DOHH2 (cell line): ENCODE measurements around the gene SH2D7.

Experiments
- H3F3A ChIP-seq: fragments of 200-600 bp; sonication (generic), shearing (Covaris generic); 2 replicates; pipeline ENCODE4 v1.6.0; 2016; ENCODE audit warnings: antibody characterized with exemption, mild to moderate bottlenecking; ENCODE audit not compliant: control insufficient read depth, insufficient read depth
- H3K27ac ChIP-seq: fragments of 200-600 bp; sonication (generic); 2 replicates; pipeline ENCODE4 v1.5.1; 2014; ENCODE audit warnings: low read depth, mild to moderate bottlenecking, low read length, moderate library complexity
- H3K27me3 ChIP-seq: fragments of 200-600 bp; sonication (generic); 2 replicates; pipeline ENCODE4 v1.6.1; 2014; ENCODE audit warnings: mild to moderate bottlenecking, low read length, mixed read lengths; ENCODE audit not compliant: control insufficient read depth
- H3K36me3 ChIP-seq: fragments of 200-600 bp; sonication (generic); 2 replicates; pipeline ENCODE4 v1.6.1; 2014; ENCODE audit warnings: mild to moderate bottlenecking, low read length, moderate library complexity, mixed read lengths; ENCODE audit not compliant: control insufficient read depth
- H3K4me1 ChIP-seq: fragments of 200-600 bp; sonication (generic); 2 replicates; pipeline ENCODE4 v1.6.1; 2014; ENCODE audit warnings: mild to moderate bottlenecking, low read length, mixed read lengths; ENCODE audit not compliant: control insufficient read depth
- H3K4me2 ChIP-seq: fragments of 200-600 bp; sonication (generic); 2 replicates; pipeline ENCODE4 v1.6.0; 2014; ENCODE audit warnings: mild to moderate bottlenecking, low read length, moderate library complexity
- H3K4me3 ChIP-seq: fragments of 200-600 bp; sonication (generic); 2 replicates; pipeline ENCODE4 v1.5.1; 2014; ENCODE audit warnings: mild to moderate bottlenecking, low read length, mixed read lengths
- H3K79me2 ChIP-seq: fragments of 200-600 bp; sonication (generic); 2 replicates; pipeline ENCODE4 v1.6.1; 2014; ENCODE audit warnings: mild to moderate bottlenecking, low read length, mixed read lengths; ENCODE audit not compliant: control insufficient read depth
- H3K9me2 ChIP-seq: fragments of 200-600 bp; sonication (generic); replicated peaks from 2 replicates; pipeline ENCODE4 v1.6.1; 2014; ENCODE audit warnings: mild to moderate bottlenecking, low read length, mixed read lengths; ENCODE audit not compliant: control insufficient read depth
- H3K9me3 ChIP-seq: fragments of 200-600 bp; sonication (generic); 2 replicates; pipeline ENCODE4 v1.6.1; 2014; ENCODE audit warnings: antibody characterized with exemption, low read length, mixed read lengths; ENCODE audit not compliant: control insufficient read depth, insufficient read depth
- H4K20me1 ChIP-seq: fragments of 200-600 bp; sonication (generic); 2 replicates; pipeline ENCODE4 v1.6.0; 2014; ENCODE audit warnings: low read depth, mild to moderate bottlenecking, antibody characterized with exemption, low read length, moderate library complexity; ENCODE audit not compliant: control insufficient read depth, insufficient read depth
- EZH2phosphoT487 ChIP-seq: fragments of 200-600 bp; sonication (generic); IDR thresholded peaks from 2 replicates; pipeline ENCODE4 v1.6.1; 2017; ENCODE audit warnings: borderline replicate concordance, mild to moderate bottlenecking, antibody characterized with exemption, low read length, moderate library complexity, mixed read lengths
- TF ChIP-seq, protein P1 (sequence below): fragments of 200-600 bp; sonication (generic); IDR thresholded peaks from one replicate; pipeline ENCODE4 v1.5.1; 2014; ENCODE audit warnings: antibody characterized with exemption, mild to moderate bottlenecking, low read depth, low read length; ENCODE audit not compliant: poor library complexity, severe bottlenecking

Gene SH2D7

GRCh38 chr15:78083186-78083585, 9.2 kb upstream of the SH2D7 start:
- Histone ChIP-seq H3K4me1 (peaks cover 8% of the 10 kb centered on the region), H3K27ac (no peak overlapping the region), H4K20me1 (no peaks in the 10 kb centered on the region), H3K4me3 (no peak overlapping the region), H3F3A (no peaks in the 10 kb centered on the region), H3K9me3 (no peaks in the 10 kb centered on the region), H3K36me3 (no peaks in the 10 kb centered on the region), H3K27me3 (0 out of 2 replicates have a peak, but pooled peaks cover 3% of the 10 kb centered on the region), H3K4me2 (no peak overlapping the region), H3K9me2 (no peaks in the 10 kb centered on the region), H3K79me2 (no peaks in the 10 kb centered on the region)
- TF ChIP-seq, protein P1, sequence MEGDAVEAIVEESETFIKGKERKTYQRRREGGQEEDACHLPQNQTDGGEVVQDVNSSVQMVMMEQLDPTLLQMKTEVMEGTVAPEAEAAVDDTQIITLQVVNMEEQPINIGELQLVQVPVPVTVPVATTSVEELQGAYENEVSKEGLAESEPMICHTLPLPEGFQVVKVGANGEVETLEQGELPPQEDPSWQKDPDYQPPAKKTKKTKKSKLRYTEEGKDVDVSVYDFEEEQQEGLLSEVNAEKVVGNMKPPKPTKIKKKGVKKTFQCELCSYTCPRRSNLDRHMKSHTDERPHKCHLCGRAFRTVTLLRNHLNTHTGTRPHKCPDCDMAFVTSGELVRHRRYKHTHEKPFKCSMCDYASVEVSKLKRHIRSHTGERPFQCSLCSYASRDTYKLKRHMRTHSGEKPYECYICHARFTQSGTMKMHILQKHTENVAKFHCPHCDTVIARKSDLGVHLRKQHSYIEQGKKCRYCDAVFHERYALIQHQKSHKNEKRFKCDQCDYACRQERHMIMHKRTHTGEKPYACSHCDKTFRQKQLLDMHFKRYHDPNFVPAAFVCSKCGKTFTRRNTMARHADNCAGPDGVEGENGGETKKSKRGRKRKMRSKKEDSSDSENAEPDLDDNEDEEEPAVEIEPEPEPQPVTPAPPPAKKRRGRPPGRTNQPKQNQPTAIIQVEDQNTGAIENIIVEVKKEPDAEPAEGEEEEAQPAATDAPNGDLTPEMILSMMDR = no peak
- TF ChIP-seq EZH2phosphoT487 = no peak

DNA sequence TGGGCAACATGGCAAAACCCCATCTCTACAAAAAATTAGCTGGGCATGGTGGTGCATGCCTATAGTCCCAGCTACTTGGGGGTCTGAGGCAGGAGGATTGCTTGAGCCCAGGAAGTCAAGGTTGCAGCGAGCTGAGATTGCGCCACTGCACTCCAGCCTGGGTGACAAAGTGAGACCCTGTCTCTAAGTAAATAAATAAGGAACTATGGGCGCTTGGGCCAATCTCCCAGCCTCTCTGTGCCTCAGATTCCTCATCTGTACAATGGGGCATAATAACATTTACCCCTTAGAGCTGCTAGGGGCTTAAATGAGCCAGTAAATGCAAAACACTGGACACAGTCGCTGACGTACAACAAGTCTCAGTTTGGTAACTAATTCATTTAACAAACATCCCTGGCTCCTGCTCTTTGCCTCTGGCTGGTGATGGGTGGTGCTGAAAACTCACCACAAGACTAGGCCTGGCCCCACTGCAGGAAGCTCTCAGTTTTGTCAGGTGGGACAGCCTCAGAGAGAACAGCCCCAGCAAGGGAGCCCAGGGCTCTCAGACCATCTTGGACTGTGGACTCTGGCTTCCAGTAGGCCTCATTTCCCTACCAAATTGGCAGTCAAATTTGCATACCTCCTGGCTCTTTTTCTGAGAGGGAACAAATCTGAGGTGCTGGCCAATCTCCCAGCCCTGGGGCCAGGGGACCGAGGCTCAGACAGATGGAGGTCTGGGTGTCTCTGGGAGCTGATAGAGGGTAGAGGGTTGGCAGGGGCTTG, 8.5 kb upstream of the SH2D7 start:
- H3K27ac ChIP-seq = no peak overlapping the region
- H3K9me3 ChIP-seq = no peaks in the 10 kb centered on the region
- no peak overlapping the region for H3K4me3 ChIP-seq
- H4K20me1 ChIP-seq = no peaks in the 10 kb centered on the region
- no peak overlapping the region for H3K4me2 ChIP-seq
- no peaks in the 10 kb centered on the region for H3F3A ChIP-seq
- H3K36me3 ChIP-seq = no peaks in the 10 kb centered on the region
- peaks cover 6% of the 10 kb centered on the region for H3K4me1 ChIP-seq
- H3K79me2 ChIP-seq = no peaks in the 10 kb centered on the region
- H3K9me2 ChIP-seq = no peaks in the 10 kb centered on the region
- TF ChIP-seq EZH2phosphoT487 = no peak
- TF ChIP-seq, protein P1 = no peak
- 0 out of 2 replicates have a peak, but pooled peaks cover 3% of the 10 kb centered on the region for H3K27me3 ChIP-seq

GRCh38 chr15:78084449-78084750, 8.0 kb upstream of the SH2D7 start:
- Histone ChIP-seq H3K4me2 (no peak overlapping the region), H3K27ac (no peak overlapping the region)

More at GRCh38 chr15:78084449-78084750, 8.0 kb upstream of the SH2D7 start:
- Histone ChIP-seq H3K79me2 (no peaks in the 10 kb centered on the region), H3F3A (no peaks in the 10 kb centered on the region), H3K9me2 (no peaks in the 10 kb centered on the region), H3K4me3 (no peak overlapping the region), H3K4me1 (peaks cover 6% of the 10 kb centered on the region), H4K20me1 (no peaks in the 10 kb centered on the region), H3K27me3 (0 out of 2 replicates have a peak, but pooled peaks cover 3% of the 10 kb centered on the region), H3K9me3 (no peaks in the 10 kb centered on the region), H3K36me3 (no peaks in the 10 kb centered on the region)
- no peak for TF ChIP-seq EZH2phosphoT487
- TF ChIP-seq, protein P1 = no peak
